ENCODE data around the gene PTPRT.

Gene PTPRT

DNA sequence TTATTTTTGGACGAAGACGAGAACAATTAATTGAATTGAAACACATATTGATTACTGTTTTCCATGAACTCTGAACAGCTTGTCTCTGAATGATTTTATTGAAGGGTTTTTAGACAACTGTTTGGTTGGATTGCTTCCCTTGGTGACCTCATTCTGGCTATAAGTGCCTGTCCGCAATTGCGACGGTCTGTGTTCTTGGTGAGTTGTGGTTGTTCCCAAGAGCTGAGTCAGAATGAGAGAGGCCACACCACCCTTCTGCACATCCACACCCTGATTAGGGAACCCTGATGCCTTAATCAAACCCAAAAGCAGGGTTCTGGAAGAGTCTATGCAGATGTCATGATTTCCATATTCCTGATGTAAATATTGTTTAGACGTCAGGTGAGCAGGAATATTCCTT lies 747.0 kb downstream of the PTPRT start:
- WGBS: 92% methylated on average over 6 of the region's 6 CpGs
- no peak overlapping the region for H3K14ac ChIP-seq (ENCODE audit: low read length in 2 of 2)
- no peak overlapping the region for H3K18ac ChIP-seq (ENCODE audit: low read depth in 1 of 2, low read length in 2 of 2)
- H3K4me1 ChIP-seq (ENCODE audit: control insufficient read depth, insufficient read depth, low read depth, low read length): no peaks in the 10 kb centered on the region
- H3K79me1 ChIP-seq (replicated peaks; ENCODE audit: low read length, poor library complexity, severe bottlenecking): no peaks in the 10 kb centered on the region
- no peak overlapping the region for H2AFZ ChIP-seq (ENCODE audit: low read depth, low read length)
- no peaks in the 10 kb centered on the region for H3K9me3 ChIP-seq (ENCODE audit: control insufficient read depth, low read length)
- H3K23ac ChIP-seq (ENCODE audit: low read length in 2 of 2): no peak overlapping the region
- H3K36me3 ChIP-seq (ENCODE audit: control insufficient read depth in 1 of 2, insufficient read depth in 2 of 2, low read depth in 1 of 2, low read length in 2 of 2): no peaks in the 10 kb centered on the region
- H2BK12ac ChIP-seq (ENCODE audit: low read length in 2 of 2): no peak overlapping the region
- no peak overlapping the region for H2AK5ac ChIP-seq (ENCODE audit: low read length, severe bottlenecking)
- peaks cover 0 to 19% of the 10 kb centered on the region in 2 experiments for H3K27me3 ChIP-seq (ENCODE audit: control insufficient read depth in 1 of 2, insufficient read depth in 1 of 2, low read length in 2 of 2)
- no peak overlapping the region for H3K27ac ChIP-seq (ENCODE audit: low read length, poor library complexity, severe bottlenecking)
- H3K4ac ChIP-seq (ENCODE audit: low read depth in 1 of 2, low read length in 2 of 2): no peak overlapping the region
- H2BK120ac ChIP-seq (ENCODE audit: low read depth, low read length): no peak overlapping the region
- no peak for DNase-seq
- no peak overlapping the region for H2BK15ac ChIP-seq (ENCODE audit: low read depth, poor library complexity, severe bottlenecking)
- H4K91ac ChIP-seq (ENCODE audit: low read length): no peak overlapping the region
- no peak overlapping the region for H4K8ac ChIP-seq (ENCODE audit: low read length)
- H3K4me2 ChIP-seq (ENCODE audit: low read length, poor library complexity, severe bottlenecking): no peak overlapping the region
- no peak overlapping the region for H3K9ac ChIP-seq (ENCODE audit: low read length)
- H3K4me3 ChIP-seq (ENCODE audit: insufficient read depth in 1 of 2, low read depth in 1 of 2, low read length in 2 of 2): no peak overlapping the region
- H2BK5ac ChIP-seq (ENCODE audit: low read depth, low read length, poor library complexity, severe bottlenecking): no peak overlapping the region

DNA sequence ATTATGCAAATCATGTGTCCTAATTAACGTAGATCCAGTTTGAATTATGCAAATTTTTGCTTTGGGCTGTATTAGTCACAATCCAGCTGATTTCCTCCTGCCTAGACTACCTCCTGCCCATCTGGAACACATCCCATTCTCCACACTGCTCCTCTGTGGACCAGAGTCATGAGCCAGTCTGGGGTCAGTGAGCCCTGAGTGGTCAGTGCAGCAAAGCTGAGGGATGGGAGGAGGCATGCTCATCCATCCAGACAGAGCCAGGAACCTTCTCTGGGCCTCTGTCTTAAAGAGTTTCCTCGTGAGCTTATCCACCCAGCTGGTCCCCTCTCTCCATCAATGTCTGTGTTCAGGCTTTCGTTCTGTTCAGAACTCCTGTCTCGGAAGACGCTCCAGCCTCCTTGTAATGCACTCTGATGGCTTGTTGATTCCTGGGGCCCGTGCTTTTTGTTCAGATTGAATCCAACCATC lies 747.8 kb downstream of the PTPRT start:
- Histone ChIP-seq H3K18ac (ENCODE audit: low read depth in 1 of 2, low read length in 2 of 2) (no peak overlapping the region), H2BK12ac (ENCODE audit: low read length in 2 of 2) (no peak overlapping the region), H2BK15ac (ENCODE audit: low read depth, poor library complexity, severe bottlenecking) (no peak overlapping the region), H3K4me1 (ENCODE audit: control insufficient read depth, insufficient read depth, low read depth, low read length) (no peaks in the 10 kb centered on the region), H3K4me2 (ENCODE audit: low read length, poor library complexity, severe bottlenecking) (no peak overlapping the region), H3K14ac (ENCODE audit: low read length in 2 of 2) (no peak overlapping the region), H4K8ac (ENCODE audit: low read length) (no peak overlapping the region), H3K9me3 (ENCODE audit: control insufficient read depth, low read length) (no peaks in the 10 kb centered on the region), H4K91ac (ENCODE audit: low read length) (no peak overlapping the region), H2BK120ac (ENCODE audit: low read depth, low read length) (no peak overlapping the region), H3K23ac (ENCODE audit: low read length in 2 of 2) (no peak overlapping the region), H3K36me3 (ENCODE audit: control insufficient read depth in 1 of 2, insufficient read depth in 2 of 2, low read depth in 1 of 2, low read length in 2 of 2) (no peaks in the 10 kb centered on the region), H3K27ac (ENCODE audit: low read length, poor library complexity, severe bottlenecking) (no peak overlapping the region), H2BK5ac (ENCODE audit: low read depth, low read length, poor library complexity, severe bottlenecking) (no peak overlapping the region), H3K4ac (ENCODE audit: low read depth in 1 of 2, low read length in 2 of 2) (no peak overlapping the region), H2AK5ac (ENCODE audit: low read length, severe bottlenecking) (no peak overlapping the region), H3K4me3 (ENCODE audit: insufficient read depth in 1 of 2, low read depth in 1 of 2, low read length in 2 of 2) (no peak overlapping the region), H3K9ac (ENCODE audit: low read length) (no peak overlapping the region), H3K27me3 (ENCODE audit: control insufficient read depth in 1 of 2, insufficient read depth in 1 of 2, low read length in 2 of 2) (peaks cover 0 to 20% of the 10 kb centered on the region in 2 experiments), H3K79me1 (replicated peaks; ENCODE audit: low read length, poor library complexity, severe bottlenecking) (no peaks in the 10 kb centered on the region), H2AFZ (ENCODE audit: low read depth, low read length) (no peak overlapping the region)
- DNase-seq: no peak
- 65% methylated on average over 6 of the region's 6 CpGs for WGBS

DNA sequence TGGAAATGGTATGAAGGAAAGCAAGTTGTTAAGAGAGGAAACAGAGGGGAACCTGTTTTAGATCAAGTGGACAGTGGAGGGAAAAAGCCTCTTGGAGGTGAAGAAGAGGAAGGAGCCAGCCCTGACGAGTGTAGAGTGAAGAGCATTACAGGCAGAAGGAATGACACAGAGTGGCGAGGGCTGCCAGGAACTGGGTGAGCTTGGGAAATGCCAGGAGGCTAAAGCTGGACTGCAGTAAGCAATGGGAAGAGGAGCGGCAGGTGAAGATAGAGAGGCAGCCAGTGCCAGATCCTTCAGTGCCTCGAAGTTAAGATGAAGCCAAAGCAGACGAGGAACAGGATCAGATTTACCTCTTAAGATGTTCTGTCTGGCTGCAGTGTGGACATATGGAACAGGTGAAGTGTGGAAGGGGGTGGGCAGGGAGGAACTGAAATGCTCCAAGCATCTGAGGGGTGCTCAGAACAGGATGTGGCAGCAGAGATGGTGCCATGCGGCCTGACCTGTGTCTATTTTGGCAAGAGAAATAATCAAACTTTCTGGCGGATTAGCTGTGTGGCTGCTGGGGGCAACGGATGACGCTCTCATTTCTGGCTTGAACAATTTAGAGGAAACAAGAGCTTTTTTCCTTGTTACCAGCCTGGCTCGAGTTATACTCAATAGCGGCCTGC lies 748.4 kb downstream of the PTPRT start:
- no peak overlapping the region for H3K4me2 ChIP-seq (ENCODE audit: low read length, poor library complexity, severe bottlenecking)
- WGBS: 73% methylated on average over 11 of the region's 11 CpGs

DNA sequence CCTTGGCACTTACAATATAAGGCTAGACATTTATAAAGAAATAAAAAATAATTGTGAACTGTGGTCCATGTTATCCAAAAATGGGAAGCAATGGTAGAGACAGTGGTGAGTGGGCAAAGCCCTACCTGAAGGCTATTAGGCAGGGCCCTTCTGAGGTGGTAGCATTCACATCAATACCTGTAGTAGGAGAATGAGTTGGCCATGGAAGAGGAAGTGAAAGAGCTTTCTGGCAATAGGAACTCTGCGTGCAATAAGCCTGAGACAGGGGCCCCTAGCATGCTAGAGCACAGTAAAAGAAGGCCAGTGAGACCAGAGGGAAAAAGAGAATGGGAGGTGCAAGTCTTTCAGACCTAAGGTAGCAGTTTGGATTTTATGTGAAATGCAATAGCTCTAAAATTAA lies 754.5 kb downstream of the PTPRT start:
- H3K9ac ChIP-seq (ENCODE audit: low read length): no peak overlapping the region
- no peaks in the 10 kb centered on the region for H3K79me1 ChIP-seq (replicated peaks; ENCODE audit: low read length, poor library complexity, severe bottlenecking)
- peaks cover 0 to 6% of the 10 kb centered on the region in 2 experiments for H3K27me3 ChIP-seq (ENCODE audit: control insufficient read depth in 1 of 2, insufficient read depth in 1 of 2, low read length in 2 of 2)
- no peaks in the 10 kb centered on the region for H3K36me3 ChIP-seq (ENCODE audit: control insufficient read depth in 1 of 2, insufficient read depth in 2 of 2, low read depth in 1 of 2, low read length in 2 of 2)
- no peak overlapping the region for H3K23ac ChIP-seq (ENCODE audit: low read length in 2 of 2)
- no peak overlapping the region for H2AFZ ChIP-seq (ENCODE audit: low read depth, low read length)
- H3K14ac ChIP-seq (ENCODE audit: low read length in 2 of 2): no peak overlapping the region
- H3K27ac ChIP-seq (ENCODE audit: low read length, poor library complexity, severe bottlenecking): no peak overlapping the region
- H2BK120ac ChIP-seq (ENCODE audit: low read depth, low read length): no peak overlapping the region
- H2AK5ac ChIP-seq (ENCODE audit: low read length, severe bottlenecking): no peak overlapping the region
- no peak overlapping the region for H2BK12ac ChIP-seq (ENCODE audit: low read length in 2 of 2)
- H3K18ac ChIP-seq (ENCODE audit: low read depth in 1 of 2, low read length in 2 of 2): no peak overlapping the region
- WGBS: 61% methylated on average over 1 of the region's 1 CpG
- H3K9me3 ChIP-seq (ENCODE audit: control insufficient read depth, low read length): no peaks in the 10 kb centered on the region
- H3K4me3 ChIP-seq (ENCODE audit: insufficient read depth in 1 of 2, low read depth in 1 of 2, low read length in 2 of 2): no peak overlapping the region
- H3K4ac ChIP-seq (ENCODE audit: low read depth in 1 of 2, low read length in 2 of 2): no peak overlapping the region
- DNase-seq: no peak
- H4K91ac ChIP-seq (ENCODE audit: low read length): no peak overlapping the region
- no peaks in the 10 kb centered on the region for H3K4me1 ChIP-seq (ENCODE audit: control insufficient read depth, insufficient read depth, low read depth, low read length)
- H3K4me2 ChIP-seq (ENCODE audit: low read length, poor library complexity, severe bottlenecking): no peak overlapping the region
- H4K8ac ChIP-seq (ENCODE audit: low read length): no peak overlapping the region
- no peak overlapping the region for H2BK5ac ChIP-seq (ENCODE audit: low read depth, low read length, poor library complexity, severe bottlenecking)
- H2BK15ac ChIP-seq (ENCODE audit: low read depth, poor library complexity, severe bottlenecking): no peak overlapping the region

More for the DNA sequence above, 748.4 kb downstream of the PTPRT start:
- no peaks in the 10 kb centered on the region for H3K9me3 ChIP-seq (ENCODE audit: control insufficient read depth, low read length)
- no peak overlapping the region for H4K91ac ChIP-seq (ENCODE audit: low read length)
- H2BK5ac ChIP-seq (ENCODE audit: low read depth, low read length, poor library complexity, severe bottlenecking): no peak overlapping the region
- H3K18ac ChIP-seq (ENCODE audit: low read depth in 1 of 2, low read length in 2 of 2): no peak overlapping the region
- no peak overlapping the region for H2AK5ac ChIP-seq (ENCODE audit: low read length, severe bottlenecking)
- peaks cover 0 to 18% of the 10 kb centered on the region in 2 experiments for H3K27me3 ChIP-seq (ENCODE audit: control insufficient read depth in 1 of 2, insufficient read depth in 1 of 2, low read length in 2 of 2)
- no peak overlapping the region for H2AFZ ChIP-seq (ENCODE audit: low read depth, low read length)
- no peak overlapping the region for H3K23ac ChIP-seq (ENCODE audit: low read length in 2 of 2)
- no peak overlapping the region for H3K4ac ChIP-seq (ENCODE audit: low read depth in 1 of 2, low read length in 2 of 2)
- no peaks in the 10 kb centered on the region for H3K79me1 ChIP-seq (replicated peaks; ENCODE audit: low read length, poor library complexity, severe bottlenecking)
- no peak overlapping the region for H3K9ac ChIP-seq (ENCODE audit: low read length)
- no peak overlapping the region for H2BK12ac ChIP-seq (ENCODE audit: low read length in 2 of 2)
- H3K27ac ChIP-seq (ENCODE audit: low read length, poor library complexity, severe bottlenecking): no peak overlapping the region
- H3K4me1 ChIP-seq (ENCODE audit: control insufficient read depth, insufficient read depth, low read depth, low read length): no peaks in the 10 kb centered on the region
- H3K14ac ChIP-seq (ENCODE audit: low read length in 2 of 2): no peak overlapping the region
- H2BK120ac ChIP-seq (ENCODE audit: low read depth, low read length): no peak overlapping the region
- DNase-seq: no peak
- no peak overlapping the region for H3K4me3 ChIP-seq (ENCODE audit: insufficient read depth in 1 of 2, low read depth in 1 of 2, low read length in 2 of 2)
- H2BK15ac ChIP-seq (ENCODE audit: low read depth, poor library complexity, severe bottlenecking): no peak overlapping the region
- no peaks in the 10 kb centered on the region for H3K36me3 ChIP-seq (ENCODE audit: control insufficient read depth in 1 of 2, insufficient read depth in 2 of 2, low read depth in 1 of 2, low read length in 2 of 2)
- H4K8ac ChIP-seq (ENCODE audit: low read length): no peak overlapping the region
